ENCODE data around the gene TBC1D10B. TPM values are rescaled to one million over a fixed set of nuclear protein-coding genes. Genes with fewer than 3 reads are reported as not detected.
"Not testable (repeated sequence)": the region's sequence is repeated elsewhere in the genome, so short reads cannot be mapped to it uniquely, and the experiment has no call there.

Gene TBC1D10B
- total RNA-seq, 4 donors from 2014 or later = 34.4 to 43.2 (median 38.4) TPM

GRCh38 chr16:30335028-30335597 is 35.2 kb downstream of the TBC1D10B start:
- DNase-seq (ENCODE audit: low spot score in 2 of 2) = peak in 1 of 2 donors; percentile 88
- H3K4me1 ChIP-seq, H3K36me3 ChIP-seq, H3K9me3 ChIP-seq, H3K27me3 ChIP-seq: not testable (repeated sequence)
- Histone ChIP-seq H3K27ac (peak overlapping the region; percentile 97), H3K4me3 (peak overlapping the region; percentile 71)
- TF ChIP-seq POLR2A (IDR thresholded peaks at IDR 0.05) = peak; percentile 47 to 61
- WGBS = 0% methylated on average over 2 of the region's 70 CpGs

- peak overlapping the region; percentile 71 for H3K4me3 ChIP-seq
- not testable (repeated sequence) for H3K4me1 ChIP-seq, H3K27me3 ChIP-seq, H3K9me3 ChIP-seq, H3K36me3 ChIP-seq
- DNase-seq (ENCODE audit: low spot score in 2 of 2) = peak in 1 of 2 donors; percentile 86
- H3K27ac ChIP-seq = peak overlapping the region; percentile 97
- WGBS = 0% methylated on average over 5 of the region's 33 CpGs
These were observed 35.8 kb downstream of the TBC1D10B start for GRCh38 chr16:30334473-30334989.

- not testable (repeated sequence) for H3K4me1 ChIP-seq; DNase-seq (ENCODE audit: low spot score in 2 of 2); H3K27ac ChIP-seq; H3K36me3 ChIP-seq; H3K4me3 ChIP-seq; H3K27me3 ChIP-seq; H3K9me3 ChIP-seq
- 98% methylated on average over 6 of the region's 6 CpGs for WGBS
These were observed 46.1 kb downstream of the TBC1D10B start for GRCh38 chr16:30324220-30324619.

- not testable (repeated sequence) for H3K27ac ChIP-seq
- WGBS = 56% methylated on average over 2 of the region's 2 CpGs
These were observed 51.6 kb downstream of the TBC1D10B start for GRCh38 chr16:30318647-30319046.

GRCh38 chr16:30310937-30311336 is 59.4 kb downstream of the TBC1D10B start:
- not testable (repeated sequence) for H3K4me3 ChIP-seq; H3K27me3 ChIP-seq; H3K36me3 ChIP-seq; H3K4me1 ChIP-seq; DNase-seq (ENCODE audit: low spot score in 2 of 2); H3K9me3 ChIP-seq; H3K27ac ChIP-seq
- no CpG with 5 or more reads among the region's 4 CpGs for WGBS

More at GRCh38 chr16:30318647-30319046, 51.6 kb downstream of the TBC1D10B start:
- not testable (repeated sequence) for H3K36me3 ChIP-seq; H3K4me3 ChIP-seq; DNase-seq (ENCODE audit: low spot score in 2 of 2); H3K9me3 ChIP-seq; H3K4me1 ChIP-seq; H3K27me3 ChIP-seq

- not testable (repeated sequence) for H3K27ac ChIP-seq; H3K27me3 ChIP-seq; H3K9me3 ChIP-seq; H3K4me1 ChIP-seq; H3K4me3 ChIP-seq; H3K36me3 ChIP-seq; DNase-seq (ENCODE audit: low spot score in 2 of 2)
- 95% methylated on average over 5 of the region's 5 CpGs for WGBS
These were observed 61.0 kb downstream of the TBC1D10B start for GRCh38 chr16:30309255-30309654.

Other genes starting within 250 kb of the TBC1D10B start
- gene MAPK3, start 247.3 kb downstream of the TBC1D10B start, total RNA-seq = 10 to 100 TPM; 34.1 to 62.4 (median 60.1) TPM
- 10 to 100 TPM; 14.5 to 25.3 (median 19.3) TPM for gene CORO1A, start 186.9 kb downstream of the TBC1D10B start, total RNA-seq
- gene BOLA2B, start 176.8 kb downstream of the TBC1D10B start, total RNA-seq = 100 to 1,000 TPM in 3 of 4 donors, 10 to 100 TPM in 1; 72.7 to 434 (median 197) TPM
- 10 to 100 TPM; 27.3 to 56.2 (median 44.9) TPM for gene SLX1A, start 176.6 kb downstream of the TBC1D10B start, total RNA-seq
- gene SULT1A3, start 171.2 kb downstream of the TBC1D10B start, total RNA-seq = 10 to 100 TPM in 1 of 4 donors, 1 to 10 TPM in 2, not detected in 1; 4.8 to 24.6 (median 7.8) TPM
- 10 to 100 TPM in 1 of 4 donors, 1 to 10 TPM in 3; 2.5 to 12.8 (median 4.7) TPM for gene NPIPB13, start 122.0 kb downstream of the TBC1D10B start, total RNA-seq
- gene CD2BP2, start 15.2 kb downstream of the TBC1D10B start, total RNA-seq = 10 to 100 TPM; 21.6 to 34.9 (median 27.7) TPM
- gene MYL11, start 4.3 kb upstream of the TBC1D10B start, total RNA-seq = not detected
- 1 to 10 TPM in 2 of 4 donors, under 1 TPM in 1, not detected in 1; 0.52 to 2.3 (median 1.3) TPM for gene SEPTIN1, start 12.1 kb upstream of the TBC1D10B start, total RNA-seq
- gene ZNF48, start 24.9 kb upstream of the TBC1D10B start, total RNA-seq = 10 to 100 TPM in 1 of 4 donors, 1 to 10 TPM in 3; 6.3 to 12.1 (median 8.1) TPM
- 10 to 100 TPM in 1 of 4 donors, 1 to 10 TPM in 3; 4.9 to 14.3 (median 7.3) TPM for gene ZNF771, start 37.1 kb upstream of the TBC1D10B start, total RNA-seq
- gene DCTPP1, start 59.5 kb upstream of the TBC1D10B start, total RNA-seq = 10 to 100 TPM; 17.2 to 26.0 (median 20.0) TPM
- 10 to 100 TPM; 16.8 to 26.2 (median 22.2) TPM for gene SEPHS2, start 75.4 kb upstream of the TBC1D10B start, total RNA-seq
- 1 to 10 TPM in 2 of 4 donors, under 1 TPM in 2; 0.47 to 4.3 (median 1.9) TPM for gene ITGAL, start 102.2 kb upstream of the TBC1D10B start, total RNA-seq
- 10 to 100 TPM; 30.5 to 41.3 (median 36.6) TPM for gene ZNF768, start 156.1 kb upstream of the TBC1D10B start, total RNA-seq
- 10 to 100 TPM in 3 of 4 donors, 1 to 10 TPM in 1; 9.4 to 15.4 (median 11.5) TPM for gene ZNF747, start 164.4 kb upstream of the TBC1D10B start, total RNA-seq
- 10 to 100 TPM in 1 of 4 donors, 1 to 10 TPM in 3; 5.5 to 10.5 (median 8.7) TPM for gene ZNF764, start 187.9 kb upstream of the TBC1D10B start, total RNA-seq
- 10 to 100 TPM in 3 of 4 donors, 1 to 10 TPM in 1; 9.9 to 33.0 (median 20.0) TPM for gene ZNF688, start 201.2 kb upstream of the TBC1D10B start, total RNA-seq
- gene ZNF785, start 215.2 kb upstream of the TBC1D10B start, total RNA-seq = 10 to 100 TPM in 3 of 4 donors, 1 to 10 TPM in 1; 9.8 to 24.5 (median 11.2) TPM
- gene ZNF689, start 239.9 kb upstream of the TBC1D10B start, total RNA-seq = 10 to 100 TPM in 1 of 4 donors, 1 to 10 TPM in 3; 5.3 to 11.2 (median 6.0) TPM

Measured in suprapubic skin (tissue), 4 donors.